Stimulated activated CD8-positive, alpha-beta memory T cell treated with anti-CD3 and anti-CD28 coated beads, Interleukin-7, amount 100 ng/mL, for 1 hour (primary cell): ENCODE measurements around the gene STAT4.
A peak's percentile ranks its signal among the peaks of the same experiment; 100 is the strongest.

ENCODE experiments used
- DNase-seq, 2 donors: peaks; one replicate each; pipeline ENCODE4 v3.0.0-alpha.2; 2020; ENCODE audit warnings: low read depth in 2 of 2

Gene STAT4

DNA sequence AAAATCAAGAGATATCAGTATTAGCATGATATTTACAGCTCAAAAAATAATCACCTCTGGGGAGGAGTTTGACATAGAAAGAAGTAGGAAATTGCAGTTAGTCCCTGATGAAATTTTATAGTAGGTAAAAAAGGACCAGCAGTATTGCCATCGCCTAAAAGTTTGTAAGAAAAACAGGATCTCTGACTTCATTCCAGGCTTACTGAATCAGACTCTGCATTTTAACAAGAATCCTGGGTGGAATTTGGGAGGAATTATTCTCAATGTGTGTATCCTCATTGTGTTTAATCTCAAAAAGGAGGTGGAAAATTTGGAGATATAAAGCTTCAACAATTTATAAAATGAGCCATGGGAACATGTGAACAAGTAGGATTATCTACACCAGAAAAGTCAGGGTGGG, 105.7 kb downstream of the STAT4 start:
- no peak for DNase-seq

DNA sequence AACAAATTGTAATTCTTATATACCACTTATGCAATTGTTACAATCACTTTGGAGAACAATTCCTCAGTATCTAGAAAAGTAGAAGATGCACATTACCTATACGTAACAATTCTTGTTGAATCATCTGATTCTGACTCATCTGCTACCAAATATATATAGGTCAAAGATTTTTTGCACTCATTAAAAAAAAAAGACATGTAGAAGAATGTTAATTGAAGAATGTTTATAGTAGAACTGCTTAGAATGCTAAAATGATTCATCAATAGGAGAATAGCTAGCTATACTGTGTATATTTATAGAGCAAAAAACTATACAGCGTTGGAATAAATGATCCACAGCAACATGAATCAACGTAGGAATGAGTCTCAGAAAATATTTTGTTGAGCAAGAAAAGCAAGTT, 107.4 kb downstream of the STAT4 start:
- DNase-seq: no peak

DNA sequence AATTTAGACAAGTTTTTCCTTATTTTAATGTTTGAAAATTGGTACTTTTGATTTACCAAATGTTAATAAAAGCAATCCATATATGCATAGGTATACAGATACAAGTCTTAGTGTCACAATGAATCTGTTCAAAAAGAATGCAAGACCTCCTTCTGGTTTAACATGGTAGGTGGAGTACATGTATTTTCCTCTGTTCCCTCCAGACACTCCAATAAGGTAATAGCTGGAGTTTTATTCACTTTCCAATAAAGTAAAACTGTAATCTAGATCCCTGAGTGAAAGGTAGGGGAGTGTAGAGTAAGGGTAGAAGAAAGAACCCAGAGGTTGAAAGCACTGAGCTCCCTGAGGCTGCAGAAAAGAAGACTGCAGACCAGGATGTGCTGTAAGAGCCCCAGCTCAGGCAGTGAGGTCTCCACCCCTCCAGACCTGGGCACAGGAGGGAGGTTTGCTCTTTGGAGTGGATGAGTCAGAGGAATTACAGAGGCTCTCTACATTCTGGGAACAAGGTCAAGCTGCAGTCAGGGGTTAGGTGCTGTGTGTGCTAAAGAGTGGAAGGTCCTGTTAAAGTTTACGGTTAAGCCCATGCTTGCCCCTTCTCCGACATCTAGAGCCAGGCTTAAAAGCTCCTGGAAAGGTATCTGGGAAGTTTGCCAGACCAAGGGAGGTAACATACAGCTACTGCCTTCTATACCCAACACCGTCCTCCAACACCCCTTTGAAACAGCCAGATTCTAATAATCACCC, 109.2 kb downstream of the STAT4 start:
- no peak for DNase-seq

DNA sequence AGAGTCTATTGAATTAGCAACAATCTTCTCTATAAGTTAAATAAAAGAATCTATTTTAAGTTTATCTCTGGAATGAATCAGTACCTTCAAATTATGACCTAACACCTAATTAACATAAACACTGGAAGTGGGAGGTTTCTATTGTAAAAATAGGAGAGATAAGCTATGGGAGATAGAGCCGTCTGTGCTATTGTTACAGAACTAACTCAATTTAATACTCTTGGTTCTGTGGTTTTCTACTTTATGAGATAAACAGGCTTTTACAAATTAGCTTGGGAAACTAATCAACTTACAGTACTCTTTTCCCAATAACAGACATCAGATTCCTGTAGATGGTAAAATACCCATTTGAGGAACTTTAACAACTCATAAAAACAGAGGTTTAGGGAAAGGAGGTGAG, 111.2 kb downstream of the STAT4 start:
- DNase-seq: no peak

DNA sequence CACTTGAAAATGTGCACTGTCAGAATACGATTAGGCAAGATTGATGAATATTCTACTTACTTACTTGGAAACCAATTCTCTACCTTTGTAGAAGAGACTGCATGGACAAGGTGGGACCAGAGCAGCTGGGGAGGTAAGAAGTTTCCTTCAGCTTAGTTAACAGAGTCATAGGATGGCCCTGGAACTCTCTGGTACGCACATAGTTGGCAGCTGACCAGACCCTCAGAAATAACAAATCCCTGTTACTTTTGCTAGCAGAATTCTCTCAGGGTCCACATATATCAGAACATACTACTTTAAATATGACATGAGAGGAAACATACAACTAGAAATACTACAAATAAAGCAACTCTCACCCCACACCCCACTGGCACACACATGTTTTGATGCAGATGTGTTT, 112.1 kb downstream of the STAT4 start:
- DNase-seq: no peak

DNA sequence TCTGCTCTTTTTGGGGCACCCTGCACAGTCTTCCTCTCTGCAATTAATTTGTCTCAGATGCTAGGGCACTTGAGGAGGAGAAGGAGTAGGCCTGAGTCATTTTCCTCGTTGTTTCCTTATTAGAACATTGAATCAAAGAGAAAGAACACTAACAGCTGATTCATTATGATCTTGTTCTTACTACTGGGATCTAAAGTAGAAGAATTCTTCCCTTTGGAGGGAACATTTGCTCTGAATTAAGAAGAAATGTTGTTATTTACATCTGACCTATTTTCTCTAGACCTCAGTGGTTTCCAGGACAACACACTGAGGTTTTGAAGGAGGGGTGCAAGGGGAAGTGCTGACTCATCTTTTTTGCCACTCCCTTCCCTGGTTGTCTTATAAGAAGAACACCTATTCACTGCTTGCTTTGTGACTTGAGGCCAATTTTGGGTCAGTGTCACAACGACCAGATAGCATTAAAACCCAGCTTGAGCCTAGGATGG, 112.5 kb downstream of the STAT4 start:
- DNase-seq: no peak

DNA sequence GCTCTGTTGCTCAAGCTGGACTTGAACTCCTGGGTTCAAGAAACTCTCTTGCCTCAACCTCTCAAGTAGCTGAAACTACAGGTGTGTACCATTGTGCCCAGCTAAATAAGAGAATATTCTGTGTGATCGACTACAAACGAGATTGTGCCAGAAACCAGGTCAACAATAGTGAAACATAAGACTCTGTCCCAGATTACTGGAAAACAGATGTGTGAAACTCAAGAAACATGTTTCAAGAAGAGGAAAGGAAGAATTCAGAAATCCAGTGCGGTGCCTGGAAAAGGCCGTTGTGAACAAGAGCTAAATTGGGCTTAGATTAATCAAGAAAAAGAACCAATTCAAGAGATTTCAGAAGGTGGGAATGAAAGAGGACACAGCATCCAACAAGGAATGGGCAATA, 113.4 kb downstream of the STAT4 start:
- DNase-seq: no peak

DNA sequence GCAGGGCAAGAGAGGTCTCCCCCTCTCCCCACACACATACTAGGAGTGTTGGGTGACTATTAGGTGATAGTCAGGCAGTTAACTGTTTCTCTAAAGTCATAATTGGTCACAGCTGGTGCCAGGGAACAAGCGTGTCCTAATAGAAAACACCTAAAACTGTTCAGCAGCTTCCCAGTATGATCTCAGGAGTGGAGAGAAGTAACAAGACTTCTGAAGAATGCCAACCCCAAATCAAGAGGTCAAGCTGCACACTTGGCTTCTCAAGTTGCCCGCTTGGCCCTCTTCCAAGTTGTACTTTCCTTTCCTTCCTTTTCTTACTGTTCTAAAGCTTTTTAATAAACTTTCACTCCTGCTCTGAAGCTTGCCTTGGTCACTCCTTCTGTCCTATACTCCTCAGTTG, 114.4 kb downstream of the STAT4 start:
- DNase-seq: no peak

DNA sequence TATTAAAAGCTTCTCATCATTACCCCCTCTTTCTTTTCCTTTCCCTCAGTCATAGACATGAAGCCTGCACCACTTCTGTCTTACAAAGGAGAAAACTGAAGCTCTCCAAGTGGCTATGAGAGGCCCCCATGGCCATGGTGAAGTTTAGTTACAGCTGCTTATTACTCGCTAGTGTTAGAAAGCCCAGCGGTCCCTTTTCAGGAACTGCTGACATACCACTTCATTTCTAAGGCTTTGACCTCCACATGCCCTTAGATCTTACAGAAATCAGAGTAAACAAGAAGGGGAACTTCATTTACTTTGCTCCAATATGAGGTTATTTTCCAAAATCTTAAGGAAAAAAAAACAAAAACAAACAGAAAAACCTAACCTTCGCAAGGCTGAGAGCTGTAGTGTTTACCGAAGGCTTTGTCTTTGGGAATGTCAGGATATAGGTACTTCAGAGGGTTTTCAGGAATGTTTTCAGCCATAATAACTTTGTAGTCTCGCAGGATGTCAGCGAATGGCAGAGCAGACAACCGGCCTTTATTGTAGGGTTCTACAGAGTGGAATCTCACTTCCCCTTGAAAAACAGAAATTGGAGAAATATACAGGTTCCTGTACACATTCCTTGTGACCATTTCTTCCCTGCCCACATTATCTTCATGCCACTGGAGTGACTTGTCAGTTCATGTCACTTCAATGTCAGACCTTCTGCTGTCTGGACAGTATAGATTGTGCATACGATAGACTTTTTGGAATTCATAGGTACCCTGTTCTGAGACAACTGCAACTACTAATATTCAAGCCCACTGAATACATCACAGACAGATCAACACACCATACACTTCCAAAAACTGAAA, 118.0 kb downstream of the STAT4 start:
- no peak for DNase-seq

DNA sequence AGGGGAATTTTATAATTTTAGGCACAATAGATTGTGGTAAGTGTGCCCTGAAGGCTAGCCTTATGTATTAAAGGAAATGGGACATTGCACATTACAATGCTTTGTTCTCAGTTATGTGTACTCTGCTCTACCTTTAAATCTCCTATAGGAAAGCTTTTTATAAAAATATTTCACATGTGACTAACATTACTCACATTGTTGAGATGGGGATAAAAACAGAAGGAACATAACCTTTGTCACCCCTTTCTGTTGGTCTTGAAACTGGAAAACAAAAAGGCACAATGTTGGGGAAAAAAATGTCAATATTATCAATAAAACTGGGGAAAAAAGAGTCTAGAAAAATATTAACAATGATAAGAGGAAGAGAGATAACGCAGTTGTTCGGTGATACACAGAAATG, 119.5 kb downstream of the STAT4 start:
- DNase-seq: no peak

DNA sequence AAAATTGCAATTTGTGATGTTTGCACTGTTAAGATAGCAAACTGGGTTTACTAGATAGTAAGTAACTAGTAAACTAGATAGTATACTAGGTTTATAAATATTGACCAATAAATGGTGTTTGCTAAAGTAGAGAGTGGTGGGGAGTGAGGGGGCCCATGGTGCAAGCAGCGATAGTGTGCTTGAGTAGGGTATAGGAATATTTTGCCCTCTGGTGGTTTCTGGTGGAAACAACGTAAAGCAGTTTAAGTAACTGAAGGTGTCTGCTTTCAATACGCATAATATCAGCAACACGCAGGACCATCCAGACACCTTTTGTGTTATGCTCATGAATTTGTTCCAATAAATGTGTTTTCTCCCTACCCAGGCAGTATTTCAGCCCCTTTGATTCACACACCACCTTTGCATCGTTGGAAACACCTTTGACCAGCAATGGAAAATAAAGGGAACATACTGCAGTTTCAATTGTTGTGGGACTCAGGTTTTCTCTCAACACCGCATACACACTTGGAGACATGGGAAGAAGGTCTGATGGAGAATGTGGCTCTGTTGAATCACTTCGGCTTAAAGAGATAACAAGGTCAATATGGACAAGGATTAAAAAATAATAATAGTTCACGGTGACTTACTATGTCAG, 120.2 kb downstream of the STAT4 start:
- no peak for DNase-seq

DNA sequence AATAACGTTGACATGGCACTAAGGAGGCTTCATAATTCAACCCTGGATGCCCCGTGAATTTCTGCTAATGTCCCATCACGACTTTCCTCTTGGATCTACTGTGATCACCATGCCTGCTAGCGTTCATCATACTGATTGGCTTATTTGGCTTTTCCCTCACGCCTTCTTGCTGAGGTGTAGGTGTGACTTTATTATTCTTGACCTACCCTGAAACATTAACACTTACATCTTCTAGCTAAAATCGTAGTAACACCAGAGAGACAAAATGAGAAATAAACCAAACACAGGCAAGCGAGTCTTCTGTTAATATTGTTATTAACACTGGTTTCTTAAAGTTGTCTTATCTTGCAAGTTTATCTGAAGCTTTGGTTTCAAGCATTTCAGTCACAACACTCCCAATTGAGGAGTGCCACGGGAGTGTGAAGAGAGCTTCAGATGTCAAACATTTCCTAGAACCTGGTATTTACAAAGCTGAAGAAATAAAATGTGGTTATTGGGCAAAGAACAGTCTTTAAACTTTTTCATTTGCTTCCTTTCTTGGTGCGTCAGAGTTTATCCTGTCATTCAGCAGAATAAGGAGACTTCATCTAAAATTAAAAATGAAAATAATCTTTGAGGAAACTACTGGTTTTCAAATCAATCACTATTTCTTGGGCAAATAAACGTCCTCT, 121.4 kb downstream of the STAT4 start:
- no peak for DNase-seq

DNA sequence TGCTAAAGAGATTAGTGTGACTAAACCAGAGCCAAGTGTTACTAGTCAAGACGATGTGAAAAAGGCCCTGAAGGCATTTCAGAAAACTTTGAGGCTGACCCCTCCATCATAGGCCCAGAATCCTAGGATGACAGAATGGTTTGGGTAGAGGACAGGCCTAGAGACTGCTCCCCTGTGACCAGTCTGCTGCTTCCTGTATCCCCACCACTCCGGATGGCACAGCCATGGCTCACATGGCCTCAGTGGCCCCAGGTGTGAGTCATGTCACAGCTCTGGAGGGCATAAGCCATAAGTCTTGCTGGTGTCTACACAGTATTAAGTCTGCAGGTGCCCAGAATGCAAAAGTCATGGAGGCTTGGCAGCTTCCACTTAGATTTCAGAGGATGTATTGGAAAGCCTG, 124.4 kb downstream of the STAT4 start:
- no peak for DNase-seq

DNA sequence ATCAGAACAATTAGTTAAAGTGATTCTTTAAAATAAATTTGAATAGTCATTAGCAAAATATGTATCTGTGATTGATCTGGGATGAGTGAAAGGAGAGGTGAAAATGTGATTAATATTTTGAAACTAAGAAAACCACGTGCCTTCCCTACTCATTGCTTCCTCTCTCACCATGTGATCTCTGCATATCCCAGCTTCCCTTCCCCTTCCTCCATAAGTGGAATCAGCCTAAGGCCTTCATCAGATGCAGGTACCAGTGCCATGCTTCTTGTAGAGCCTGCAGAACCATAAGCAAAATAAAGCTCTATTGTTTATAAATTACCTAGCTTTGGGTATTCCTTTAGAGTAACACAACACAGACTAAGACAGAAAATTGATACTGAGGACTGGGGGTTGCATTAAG, 125.7 kb downstream of the STAT4 start:
- no peak for DNase-seq

DNA sequence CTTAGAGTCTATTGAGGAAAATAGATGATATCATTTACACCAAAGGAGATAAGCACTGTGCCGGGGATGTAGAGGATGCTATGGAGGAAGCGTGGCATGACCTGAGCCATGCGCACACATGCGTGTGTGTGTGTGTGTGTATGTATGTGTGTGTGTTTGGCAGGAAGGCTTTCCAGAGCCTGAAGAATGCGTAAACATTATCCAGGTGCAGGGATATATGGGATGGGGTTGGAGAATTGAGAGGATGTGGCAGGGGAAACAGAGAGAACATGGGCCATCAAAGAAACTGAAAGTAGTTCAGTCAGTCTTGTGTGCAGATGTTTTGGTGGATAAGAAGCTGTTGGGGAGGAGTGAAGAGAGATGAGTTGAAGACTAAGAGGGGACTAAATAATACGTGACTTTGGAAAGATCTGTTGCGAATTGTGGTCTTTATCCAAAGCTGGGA, 127.5 kb downstream of the STAT4 start:
- no peak for DNase-seq

DNA sequence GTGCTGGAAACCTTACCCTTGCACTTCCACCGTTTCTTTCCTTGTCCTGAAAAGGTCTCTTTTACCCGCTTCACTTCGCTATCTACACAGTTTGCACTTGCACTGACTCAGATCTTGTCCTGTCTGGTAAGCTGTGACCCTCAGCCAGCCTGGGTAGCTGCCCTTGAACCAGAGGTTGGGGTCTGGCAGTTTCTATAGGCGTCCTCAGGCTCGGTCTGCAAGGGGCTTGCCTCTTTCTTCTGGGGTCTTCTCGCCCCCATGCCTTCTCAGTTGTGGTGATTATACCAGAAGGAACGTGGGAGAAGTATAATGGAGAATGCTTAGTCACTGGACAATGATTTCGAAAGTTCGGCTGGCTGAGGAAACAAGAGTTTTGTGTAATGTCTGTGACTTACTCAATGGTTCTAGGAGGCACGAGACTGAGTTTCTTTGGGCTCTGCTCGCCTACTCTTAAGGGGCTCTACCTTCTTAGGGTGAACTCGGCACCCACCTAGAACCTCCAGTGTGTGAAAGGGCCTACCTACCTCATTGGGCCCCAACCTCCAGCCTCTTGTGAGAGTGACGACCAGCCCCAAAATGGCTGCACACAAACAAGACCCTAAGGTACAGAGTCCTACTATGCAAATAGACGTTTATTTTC, 129.9 kb downstream of the STAT4 start:
- no peak for DNase-seq

DNA sequence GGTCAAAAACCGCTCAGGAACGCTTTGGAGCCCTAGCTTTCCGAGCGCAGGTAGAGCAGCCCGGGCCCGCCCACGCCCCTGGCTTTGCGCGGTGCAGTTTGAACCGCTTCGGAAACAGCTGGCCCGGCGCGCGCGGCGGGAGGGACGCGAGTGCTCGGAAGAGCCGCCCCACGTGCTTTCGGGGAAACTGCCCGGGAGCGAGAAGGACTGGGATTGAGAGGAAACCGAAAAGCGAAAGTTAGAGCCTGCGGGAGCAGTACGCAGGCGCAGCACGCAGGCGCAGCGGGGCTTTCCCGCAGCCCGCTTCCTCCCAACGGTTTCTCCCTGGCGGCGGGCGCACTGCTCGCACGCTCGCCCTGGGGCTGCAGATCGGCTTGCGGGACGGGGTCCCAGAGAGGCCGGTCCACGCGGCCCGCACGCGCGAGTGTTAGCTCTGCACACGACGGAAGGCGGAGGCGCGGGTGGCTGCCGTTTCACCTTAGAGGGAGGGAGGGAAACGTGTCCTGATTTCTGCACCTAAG, 130.5 kb downstream of the STAT4 start:
- DNase-seq: peak; percentile 88 to 93

DNA sequence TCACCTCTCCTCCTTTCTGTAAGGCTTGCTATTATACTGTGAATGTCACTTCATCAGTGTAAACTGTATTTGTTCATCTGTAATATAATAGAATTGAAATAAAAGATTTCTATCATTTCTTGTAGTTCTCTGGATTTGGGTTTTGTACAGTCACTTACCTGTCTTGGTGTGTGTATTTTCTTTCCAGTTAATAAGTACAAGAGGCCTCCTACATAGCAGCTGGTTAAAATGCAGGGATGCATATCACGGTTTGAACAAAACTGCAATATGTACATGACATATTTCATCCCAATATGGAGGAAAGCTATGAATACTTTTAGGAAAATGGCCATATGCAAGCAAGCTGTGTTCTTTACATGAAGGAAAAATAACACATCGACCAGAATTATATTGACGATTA, 131.4 kb downstream of the STAT4 start:
- no peak for DNase-seq

DNA sequence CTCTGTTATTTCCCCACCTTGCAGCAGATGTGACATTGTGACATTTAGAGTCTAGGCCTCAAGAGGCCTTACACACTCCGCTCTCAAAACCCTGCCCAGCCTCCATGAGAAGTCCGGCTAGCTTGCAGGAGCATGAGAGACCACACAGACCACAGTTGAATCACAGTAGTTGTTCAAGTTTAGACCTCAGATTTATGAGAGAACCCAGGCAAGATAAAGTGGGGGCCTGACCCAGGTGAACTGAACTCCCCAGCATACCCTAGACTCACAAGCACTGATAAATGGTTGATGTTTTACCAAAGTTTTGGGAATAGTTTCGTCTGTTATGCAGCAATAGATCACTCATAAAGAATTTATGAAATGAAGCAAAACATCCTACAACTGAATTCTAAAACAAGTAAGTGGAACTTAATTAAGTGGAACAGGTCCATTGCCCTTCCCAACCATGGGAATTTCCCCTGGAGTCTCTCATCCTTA, 132.1 kb downstream of the STAT4 start:
- DNase-seq: no peak

DNA sequence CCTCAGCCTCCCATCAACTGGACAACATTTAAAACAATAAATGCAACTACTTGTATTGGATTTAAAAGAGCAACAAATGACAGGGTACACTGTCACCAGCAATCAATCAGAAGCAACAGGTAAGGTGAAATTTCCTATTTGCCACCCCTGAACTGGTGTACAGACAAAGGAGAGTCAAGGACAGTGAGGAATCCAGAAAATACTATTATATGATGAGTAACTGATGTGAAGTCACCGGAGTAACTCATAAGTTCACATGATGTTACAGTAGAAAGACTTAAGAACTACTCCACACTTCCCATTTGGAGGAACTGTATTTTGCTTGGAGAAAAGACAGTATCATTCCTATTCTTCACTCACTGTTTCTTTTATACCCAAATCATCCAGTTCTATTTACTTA, 132.7 kb downstream of the STAT4 start:
- DNase-seq: no peak

DNA sequence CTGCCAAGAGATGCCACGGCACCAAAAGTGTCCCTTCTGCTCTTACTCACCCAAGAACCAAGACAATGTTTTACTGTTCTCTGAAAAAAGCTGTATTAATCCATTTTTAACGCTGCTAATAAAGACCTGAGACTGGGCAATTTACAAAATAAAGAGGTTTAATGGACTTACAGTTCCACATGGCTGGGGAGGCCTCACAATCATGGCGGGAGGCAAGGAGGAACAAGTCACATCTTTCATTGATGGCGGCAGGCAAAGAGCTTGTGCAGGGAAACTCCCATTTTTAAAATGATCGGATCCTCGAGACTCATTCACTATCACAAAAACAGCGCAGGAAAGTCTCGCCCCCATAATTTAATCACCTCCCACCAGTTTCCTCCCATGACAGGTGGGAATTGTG, 135.0 kb downstream of the STAT4 start:
- no peak for DNase-seq
